Sigmoid colon (tissue), 4 donors: ENCODE measurements around the gene STK25.

Source experiments
- CTCF ChIP-seq, 4 experiments: fragments of 450-650 bp in 3 of 4; fragments of 200-600 bp in 1 of 4; IDR thresholded peaks; one replicate each; pipeline ENCODE4 v1.5.1; 2016 to 2019; ENCODE audit warnings: antibody characterized with exemption in 4 of 4, mild to moderate bottlenecking in 3 of 4, moderate library complexity in 2 of 4
- EP300 ChIP-seq, 4 donors: sonication (generic); formaldehyde crosslinking; IDR thresholded peaks; one replicate each; pipeline ENCODE4 v1.6.1; 2017; ENCODE audit warnings: antibody characterized with exemption in 4 of 4
- POLR2AphosphoS5 ChIP-seq, 4 donors: sonication (generic); formaldehyde crosslinking; IDR thresholded peaks; one replicate each; pipeline ENCODE4 v1.6.1; 2017; ENCODE audit warnings: antibody characterized with exemption in 4 of 4

- no peak for TF ChIP-seq CTCF (IDR thresholded peaks at IDR 0.05)
- no peak for TF ChIP-seq EP300 (IDR thresholded peaks at IDR 0.05)
- TF ChIP-seq POLR2AphosphoS5 (IDR thresholded peaks at IDR 0.05), result no peak
These were observed 31.4 kb upstream of the STK25 start for GRCh38 chr2:241539616-241540374.
